HEK293T (cell line): Measurements from ENCODE around the gene NEMP2.

Experiments
- CTCF ChIA-PET: fragments of 350-600 bp; formaldehyde crosslinking; extraction: SDS; loops from one replicate; lab custom pipeline; 2021; ENCODE audit warnings: antibody characterized with exemption, inconsistent platforms; lab: Yijun Ruan, JAX
- POLR2A ChIA-PET: fragments of 350-600 bp; formaldehyde crosslinking; extraction: SDS; loops from one replicate; lab custom pipeline; 2020; ENCODE audit warnings: antibody characterized with exemption, inconsistent platforms; lab: Yijun Ruan, JAX
- DNase-seq: peaks from one replicate; pipeline ENCODE4 v3.0.0; 2012; ENCODE audit warnings: mixed read lengths; ENCODE audit errors: extremely low spot score
- ARNT ChIP-seq: fragments of 450-650 bp; IDR thresholded peaks from 2 replicates; pipeline ENCODE4 v1.6.1; 2017; ENCODE audit warnings: mild to moderate bottlenecking
- BHLHE40 ChIP-seq: fragments of 450-650 bp; IDR thresholded peaks from 2 replicates; pipeline ENCODE4 v1.6.1; 2016; ENCODE audit warnings: mild to moderate bottlenecking, moderate library complexity, borderline replicate concordance
- CTBP1 ChIP-seq: fragments of 450-650 bp; IDR thresholded peaks from 2 replicates; pipeline ENCODE4 v1.6.1; 2016; ENCODE audit warnings: borderline replicate concordance
- ELF4 ChIP-seq: fragments of 450-650 bp; IDR thresholded peaks from 2 replicates; pipeline ENCODE4 v1.6.1; 2017; ENCODE audit warnings: antibody characterized with exemption
- FOXA1 ChIP-seq: fragments of 450-650 bp; IDR thresholded peaks from 2 replicates; pipeline ENCODE4 v1.6.1; 2016; ENCODE audit warnings: mild to moderate bottlenecking
- FOXK2 ChIP-seq: fragments of 450-650 bp; IDR thresholded peaks from 2 replicates; pipeline ENCODE4 v1.6.1; 2016; ENCODE audit warnings: mild to moderate bottlenecking
- FOXM1 ChIP-seq: fragments of 450-650 bp; IDR thresholded peaks from 2 replicates; pipeline ENCODE4 v1.6.1; 2017; ENCODE audit warnings: mild to moderate bottlenecking, borderline replicate concordance
- HDGF ChIP-seq: fragments of 450-650 bp; IDR thresholded peaks from 2 replicates; pipeline ENCODE4 v1.6.1; 2017; ENCODE audit warnings: antibody characterized with exemption, borderline replicate concordance
- L3MBTL2 ChIP-seq: fragments of 450-650 bp; conservative IDR thresholded peaks from 2 replicates; pipeline ENCODE4 v1.6.1; 2016; ENCODE audit warnings: mild to moderate bottlenecking
- LEF1 ChIP-seq: fragments of 450-650 bp; IDR thresholded peaks from 2 replicates; pipeline ENCODE4 v1.6.1; 2017; ENCODE audit warnings: mild to moderate bottlenecking, borderline replicate concordance
- NFRKB ChIP-seq: fragments of 450-650 bp; IDR thresholded peaks from 2 replicates; pipeline ENCODE4 v1.6.1; 2016; ENCODE audit warnings: mild to moderate bottlenecking, moderate library complexity
- PKNOX1 ChIP-seq: fragments of 450-650 bp; IDR thresholded peaks from 2 replicates; pipeline ENCODE4 v1.6.1; 2016
- SP1 ChIP-seq: fragments of 450-650 bp; IDR thresholded peaks from 2 replicates; pipeline ENCODE4 v1.6.1; 2017
- SUZ12 ChIP-seq: fragments of 450-650 bp; IDR thresholded peaks from 2 replicates; pipeline ENCODE4 v1.6.1; 2016; ENCODE audit warnings: mild to moderate bottlenecking
- TARDBP ChIP-seq: fragments of 450-650 bp; IDR thresholded peaks from 2 replicates; pipeline ENCODE4 v1.6.1; 2016
- ZNF384 ChIP-seq: fragments of 450-650 bp; IDR thresholded peaks from 2 replicates; pipeline ENCODE4 v1.6.1; 2016

NEMP2 gene

GRCh38 chr2:190563109-190563508 lies 28.6 kb upstream of the NEMP2 start:
- DNase-seq, result no peak
- CTCF ChIA-PET, result interaction anchor here (0.6 kb wide), 1 partner anchor 202 kb away, joined by 3 read pairs; no protein-coding TSS in a partner anchor
- no peak for TF ChIP-seq FOXK2
- TF ChIP-seq NFRKB, result no peak
- TF ChIP-seq FOXM1, result no peak
- POLR2A ChIA-PET, result no interaction called here

GRCh38 chr2:190562121-190562520 lies 27.6 kb upstream of the NEMP2 start:
- TF ChIP-seq SP1, result no peak
- no peak for TF ChIP-seq PKNOX1
- TF ChIP-seq FOXM1, result no peak
- TF ChIP-seq LEF1, result no peak
- ChIA-PET CTCF (interaction anchor here (0.6 kb wide), 1 partner anchor 99 kb away, joined by 3 read pairs; no protein-coding TSS in a partner anchor), POLR2A (interaction anchor here (1.0 kb wide), 1 partner anchor 15 kb away, joined by 3 read pairs; no protein-coding TSS in a partner anchor)
- no peak for DNase-seq

GRCh38 chr2:190561094-190561493 lies 26.6 kb upstream of the NEMP2 start:
- POLR2A ChIA-PET, result no interaction called here
- no peak for DNase-seq
- TF ChIP-seq FOXM1 (no peak), FOXK2 (no peak)
- CTCF ChIA-PET, result no interaction called here

GRCh38 chr2:190554357-190555006 lies 20.0 kb upstream of the NEMP2 start:
- TF ChIP-seq TARDBP (no peak), L3MBTL2 (no peak), LEF1 (no peak), BHLHE40 (no peak), HDGF (no peak), NFRKB (no peak), FOXK2 (no peak), ELF4 (no peak)
- ChIA-PET CTCF (no interaction called here), POLR2A (no interaction called here)
- no peak for DNase-seq

GRCh38 chr2:190553254-190553653 lies 18.7 kb upstream of the NEMP2 start:
- POLR2A ChIA-PET, result no interaction called here
- CTCF ChIA-PET, result no interaction called here
- DNase-seq, result no peak
- TF ChIP-seq LEF1 (no peak), FOXM1 (no peak), HDGF (no peak), SP1 (no peak), FOXA1 (no peak), ZNF384 (no peak), ELF4 (no peak), NFRKB (no peak), L3MBTL2 (no peak), SUZ12 (no peak), TARDBP (no peak), FOXK2 (no peak), ARNT (no peak)

- DNase-seq, result no peak
- TF ChIP-seq FOXK2 (no peak), ELF4 (no peak), HDGF (no peak), LEF1 (no peak), NFRKB (no peak), L3MBTL2 (no peak), SUZ12 (no peak), ZNF384 (no peak), TARDBP (no peak), BHLHE40 (no peak)
- POLR2A ChIA-PET, result no interaction called here
- CTCF ChIA-PET, result no interaction called here
These were observed 17.4 kb upstream of the NEMP2 start for GRCh38 chr2:190551928-190552327.

- no peak for DNase-seq
- TF ChIP-seq TARDBP (no peak), L3MBTL2 (no peak), FOXA1 (no peak), ELF4 (no peak), CTBP1 (no peak), FOXK2 (no peak), ARNT (no peak), HDGF (no peak), SUZ12 (no peak), LEF1 (no peak), FOXM1 (no peak), NFRKB (no peak)
- ChIA-PET POLR2A (no interaction called here), CTCF (no interaction called here)
These were observed 15.6 kb upstream of the NEMP2 start for GRCh38 chr2:190550137-190550536.

- ChIA-PET CTCF (no interaction called here), POLR2A (no interaction called here)
- no peak for TF ChIP-seq ARNT
- TF ChIP-seq ELF4, result no peak
- no peak for TF ChIP-seq LEF1
- no peak for TF ChIP-seq BHLHE40
- TF ChIP-seq TARDBP, result no peak
- TF ChIP-seq NFRKB, result no peak
- TF ChIP-seq FOXM1, result no peak
- no peak for TF ChIP-seq L3MBTL2
- no peak for TF ChIP-seq HDGF
- TF ChIP-seq SUZ12, result no peak
- no peak for TF ChIP-seq CTBP1
- no peak for TF ChIP-seq FOXA1
- TF ChIP-seq SP1, result no peak
- no peak for TF ChIP-seq FOXK2
- TF ChIP-seq ZNF384, result no peak
- TF ChIP-seq PKNOX1, result no peak
- DNase-seq, result no peak
These were observed 13.4 kb upstream of the NEMP2 start for GRCh38 chr2:190547886-190548285.
